OCI-LY7 (cell line): ENCODE measurements around the gene LRIG2. TPM values are rescaled to one million over a fixed set of nuclear protein-coding genes. Genes with fewer than 3 reads are reported as not detected.

ENCODE experiments used
- BruUV-seq: library from RNA; stranded (reverse); fragments of 400-500 nt; replicated peaks from 2 replicates; lab custom pipeline; 2021; lab: Mats Ljungman, UMichigan
- CTCF ChIA-PET: fragments of 300-600 bp; sonication (Branson Sonifier 250); formaldehyde crosslinking; loops from one replicate; lab custom pipeline; 2022; ENCODE audit warnings: antibody characterized with exemption; ENCODE audit not compliant: unreplicated experiment; lab: Charles Lee
- POLR2A ChIA-PET: fragments of 300-600 bp; sonication (Branson Sonifier 250); formaldehyde crosslinking; loops from one replicate; lab custom pipeline; 2022; ENCODE audit warnings: antibody characterized with exemption; lab: Charles Lee
- DNase-seq: peaks from one replicate; pipeline ENCODE4 v3.0.0-alpha.2; 2015; ENCODE audit warnings: low spot score
- H2AFZ ChIP-seq: fragments of 200-600 bp; sonication (generic), shearing (Covaris generic); 2 replicates; pipeline ENCODE4 v1.6.1; 2014; ENCODE audit warnings: mild to moderate bottlenecking, antibody characterized with exemption, low read length, moderate library complexity
- H3K27ac ChIP-seq: fragments of 200-600 bp; sonication (generic); 2 replicates; pipeline ENCODE4 v1.5.1; 2014; ENCODE audit warnings: mixed run types, low read depth, mild to moderate bottlenecking, moderate library complexity, low read length, inconsistent platforms; ENCODE audit not compliant: poor library complexity, severe bottlenecking
- H3K36me3 ChIP-seq: fragments of 200-600 bp; sonication (generic); 2 replicates; pipeline ENCODE4 v1.6.1; 2014; ENCODE audit warnings: mild to moderate bottlenecking, antibody characterized with exemption, low read length, moderate library complexity, mixed read lengths; ENCODE audit not compliant: insufficient read depth
- H3K4me1 ChIP-seq: fragments of 200-600 bp; sonication (generic); 2 replicates; pipeline ENCODE4 v1.5.1; 2014; ENCODE audit warnings: mild to moderate bottlenecking, low read length; ENCODE audit not compliant: insufficient read depth, poor library complexity, severe bottlenecking
- H3K4me2 ChIP-seq: fragments of 200-600 bp; sonication (generic); 2 replicates; pipeline ENCODE4 v1.6.1; 2014; ENCODE audit warnings: mild to moderate bottlenecking, low read length
- H3K4me3 ChIP-seq: fragments of 200-600 bp; sonication (generic); 2 replicates; pipeline ENCODE4 v1.5.1; 2014; ENCODE audit warnings: mild to moderate bottlenecking, low read depth, low read length; ENCODE audit not compliant: poor library complexity, severe bottlenecking
- H3K79me2 ChIP-seq: fragments of 200-600 bp; sonication (generic); 2 replicates; pipeline ENCODE4 v1.6.1; 2016; ENCODE audit warnings: low read depth, mild to moderate bottlenecking, low read length, moderate library complexity, mixed read lengths; ENCODE audit not compliant: insufficient read depth
- H3K9me2 ChIP-seq: fragments of 200-600 bp; sonication (generic); 2 replicates; pipeline ENCODE4 v1.6.1; 2016; ENCODE audit warnings: mild to moderate bottlenecking, low read length, mixed read lengths; ENCODE audit not compliant: insufficient read depth
- H3K9me3 ChIP-seq: fragments of 200-600 bp; sonication (generic); 2 replicates; pipeline ENCODE4 v1.6.1; 2014; ENCODE audit warnings: mild to moderate bottlenecking, mixed run types, low read length, mixed read lengths
- H4K20me1 ChIP-seq: fragments of 200-600 bp; sonication (generic); 2 replicates; pipeline ENCODE4 v1.6.1; 2014; ENCODE audit warnings: mild to moderate bottlenecking, antibody characterized with exemption, low read length, moderate library complexity, mixed read lengths; ENCODE audit not compliant: insufficient read depth
- EZH2phosphoT487 ChIP-seq: fragments of 200-600 bp; sonication (generic); IDR thresholded peaks from 2 replicates; pipeline ENCODE4 v1.6.1; 2018; ENCODE audit warnings: low read depth, borderline replicate concordance, mild to moderate bottlenecking, mixed run types, antibody characterized with exemption, low read length, moderate library complexity, mixed read lengths
- intact Hi-C: fragments of 100-400 bp; cut with micrococcal nuclease; formaldehyde crosslinking; loops from one replicate; pipeline ENCODE4 v1.10.0; 2022; ENCODE audit not compliant: unreplicated experiment
- total RNA-seq, 2 experiments: library from RNA; depleted of rRNA in 1 of 2; stranded (reverse); fragments of >200 nt in 1 of 2; shearing (Covaris generic) in 1 of 2; gene quantifications; 2 replicates each; pipeline ENCODE4 v1.2.3, GENCODE V29; 2014 to 2022
- TF ChIP-seq, protein P1 (sequence below): fragments of 200-600 bp; sonication (generic); conservative IDR thresholded peaks from 2 replicates; pipeline ENCODE4 v1.5.1; 2014; ENCODE audit warnings: mild to moderate bottlenecking, antibody characterized with exemption, low read length, moderate library complexity, mixed read lengths

The LRIG2 gene
- total RNA-seq, 2 experiments from 2014 or later = 11.6 to 16.7 TPM

DNA sequence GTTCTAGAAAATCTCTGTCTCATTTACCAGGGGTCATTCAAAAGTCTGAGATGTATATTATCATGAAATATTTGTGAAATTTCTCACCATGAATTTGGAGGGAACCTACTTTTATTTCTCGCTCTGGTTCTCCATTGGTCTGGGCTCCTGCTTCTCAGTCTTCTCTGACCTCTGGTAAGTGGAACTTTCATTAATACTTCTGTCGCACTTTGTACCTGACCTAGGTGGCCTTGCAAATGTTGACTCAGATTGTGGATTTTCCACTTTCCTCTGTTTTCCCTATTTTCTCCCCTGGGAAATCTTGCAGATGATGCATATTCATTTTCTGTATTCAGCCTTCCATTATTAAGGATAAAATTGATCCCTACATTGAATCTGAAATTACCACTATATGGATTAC lies 53.2 kb downstream of the LRIG2 start:
- Histone ChIP-seq H4K20me1 (no peaks in the 10 kb centered on the region), H3K4me2 (no peak overlapping the region), H3K4me1 (no peaks in the 10 kb centered on the region), H3K4me3 (no peak overlapping the region), H3K79me2 (no peaks in the 10 kb centered on the region), H3K9me2 (no peaks in the 10 kb centered on the region), H3K9me3 (no peaks in the 10 kb centered on the region), H3K36me3 (peaks cover 70% of the 10 kb centered on the region), H3K27ac (no peak overlapping the region), H2AFZ (no peak overlapping the region)
- no peak for TF ChIP-seq EZH2phosphoT487
- TF ChIP-seq, protein P1, sequence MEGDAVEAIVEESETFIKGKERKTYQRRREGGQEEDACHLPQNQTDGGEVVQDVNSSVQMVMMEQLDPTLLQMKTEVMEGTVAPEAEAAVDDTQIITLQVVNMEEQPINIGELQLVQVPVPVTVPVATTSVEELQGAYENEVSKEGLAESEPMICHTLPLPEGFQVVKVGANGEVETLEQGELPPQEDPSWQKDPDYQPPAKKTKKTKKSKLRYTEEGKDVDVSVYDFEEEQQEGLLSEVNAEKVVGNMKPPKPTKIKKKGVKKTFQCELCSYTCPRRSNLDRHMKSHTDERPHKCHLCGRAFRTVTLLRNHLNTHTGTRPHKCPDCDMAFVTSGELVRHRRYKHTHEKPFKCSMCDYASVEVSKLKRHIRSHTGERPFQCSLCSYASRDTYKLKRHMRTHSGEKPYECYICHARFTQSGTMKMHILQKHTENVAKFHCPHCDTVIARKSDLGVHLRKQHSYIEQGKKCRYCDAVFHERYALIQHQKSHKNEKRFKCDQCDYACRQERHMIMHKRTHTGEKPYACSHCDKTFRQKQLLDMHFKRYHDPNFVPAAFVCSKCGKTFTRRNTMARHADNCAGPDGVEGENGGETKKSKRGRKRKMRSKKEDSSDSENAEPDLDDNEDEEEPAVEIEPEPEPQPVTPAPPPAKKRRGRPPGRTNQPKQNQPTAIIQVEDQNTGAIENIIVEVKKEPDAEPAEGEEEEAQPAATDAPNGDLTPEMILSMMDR = no peak
- ChIA-PET CTCF (no interaction called here), POLR2A (no interaction called here)
- BruUV-seq = no TSS peak
- no peak for DNase-seq
- intact Hi-C loops = no loop called here

DNA sequence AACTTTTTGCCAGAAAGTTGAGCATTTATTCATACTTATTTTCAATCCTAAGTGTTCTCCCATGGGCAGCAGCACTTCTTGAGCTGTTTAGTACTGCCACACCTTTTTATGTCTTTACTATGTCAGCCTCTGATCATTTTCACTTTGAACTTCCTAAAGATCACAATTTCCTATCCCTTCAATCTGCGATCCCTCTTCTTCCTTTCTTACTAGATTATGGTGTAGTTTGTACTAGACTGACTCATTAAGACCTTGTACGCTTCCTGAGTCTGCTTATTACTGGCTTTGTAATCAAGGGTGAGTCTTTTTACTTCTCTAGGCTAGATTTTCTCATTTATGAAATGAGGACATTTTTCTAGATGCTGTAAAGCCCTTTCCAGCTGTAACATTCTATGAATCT lies 55.1 kb downstream of the LRIG2 start:
- BruUV-seq = no TSS peak
- no peak overlapping the region for H3K4me3 ChIP-seq
- TF ChIP-seq, protein P1 = no peak
- TF ChIP-seq EZH2phosphoT487 = no peak
- no peaks in the 10 kb centered on the region for H3K4me1 ChIP-seq
- no peak overlapping the region for H3K4me2 ChIP-seq
- CTCF ChIA-PET = no interaction called here
- POLR2A ChIA-PET = no interaction called here
- no peaks in the 10 kb centered on the region for H4K20me1 ChIP-seq
- DNase-seq = no peak
- no peak overlapping the region for H2AFZ ChIP-seq
- H3K9me3 ChIP-seq = no peaks in the 10 kb centered on the region
- H3K36me3 ChIP-seq = peaks cover 52% of the 10 kb centered on the region
- H3K27ac ChIP-seq = no peak overlapping the region
- no peaks in the 10 kb centered on the region for H3K9me2 ChIP-seq
- intact Hi-C loops = no loop called here
- H3K79me2 ChIP-seq = no peaks in the 10 kb centered on the region

DNA sequence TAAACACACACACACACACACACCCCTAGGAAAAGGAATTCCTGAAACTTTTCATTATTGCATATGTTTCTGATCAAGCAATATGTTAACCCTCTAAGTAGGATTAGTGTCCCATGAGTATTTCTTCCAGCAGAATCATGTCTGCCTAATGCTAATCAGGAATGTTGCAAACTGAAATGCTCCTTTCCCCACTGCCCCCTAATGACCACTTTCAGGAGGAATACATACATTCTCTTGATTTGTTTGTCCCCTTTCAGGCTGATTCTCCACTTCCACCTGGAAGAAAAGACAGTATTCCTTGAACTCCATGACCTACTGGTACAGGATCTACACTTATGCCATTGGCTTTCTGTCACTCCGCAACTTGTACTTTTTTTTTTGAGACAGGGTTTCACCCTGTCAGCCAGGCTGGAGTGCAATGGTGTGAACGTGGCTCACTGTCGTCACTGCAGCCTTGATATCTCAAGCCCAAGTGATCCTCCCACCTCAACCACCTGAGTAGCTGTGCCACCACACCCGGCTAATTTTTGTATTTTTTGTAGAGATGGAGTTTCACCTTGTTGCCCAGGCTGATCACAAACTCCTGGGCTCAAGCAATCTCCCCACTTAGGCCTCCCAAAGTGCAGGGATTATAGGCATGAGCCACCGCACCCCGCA lies 56.7 kb downstream of the LRIG2 start:
- Histone ChIP-seq H3K9me2 (no peaks in the 10 kb centered on the region), H3K9me3 (no peaks in the 10 kb centered on the region), H3K4me3 (no peak overlapping the region), H3K27ac (no peak overlapping the region), H4K20me1 (no peaks in the 10 kb centered on the region), H3K36me3 (peaks cover 37% of the 10 kb centered on the region), H3K4me2 (no peak overlapping the region), H2AFZ (no peak overlapping the region), H3K4me1 (no peaks in the 10 kb centered on the region), H3K79me2 (no peaks in the 10 kb centered on the region)
- ChIA-PET POLR2A (interaction anchor here (0.5 kb wide), 1 partner anchor 10 kb away, joined by 5 read pairs; no protein-coding TSS in a partner anchor), CTCF (no interaction called here)
- BruUV-seq = no TSS peak
- no peak for TF ChIP-seq EZH2phosphoT487
- TF ChIP-seq, protein P1 = no peak
- intact Hi-C loops = no loop called here
- DNase-seq = no peak
